Activated T-helper 1 cell treated with anti-CD3 and anti-CD28 coated beads, Interleukin-12 subunit alpha, Interleukin-12 subunit beta, Interleukin-2, Interleukin-4 antibody, amounts not matched to agents 30 ng/mL and 10 ng/mL and 1 ng/mL, durations not matched to agents 14 hours and 24 hours and 36 hours (primary cell): ENCODE measurements around the gene SIN3A. TPM values are rescaled to one million over a fixed set of nuclear protein-coding genes. Genes with fewer than 3 reads are reported as not detected.
"Not testable (repeated sequence)": the region's sequence is repeated elsewhere in the genome, so short reads cannot be mapped to it uniquely, and the experiment has no call there.

Experiments
- DNase-seq: peaks from one replicate; pipeline ENCODE4 v3.0.0; 2021; ENCODE audit warnings: low spot score
- H3K27ac Mint-ChIP-seq: one replicate; pipeline ENCODE4 v1.8.0; 2021; ENCODE audit warnings: mild to moderate bottlenecking, mixed read lengths
- H3K27me3 Mint-ChIP-seq: one replicate; pipeline ENCODE4 v1.8.0; 2022; ENCODE audit warnings: mild to moderate bottlenecking, moderate library complexity, mixed read lengths; ENCODE audit not compliant: insufficient read depth
- H3K36me3 Mint-ChIP-seq: one replicate; pipeline ENCODE4 v1.8.0; 2021; ENCODE audit warnings: low read depth, mixed read lengths
- H3K4me1 Mint-ChIP-seq: one replicate; pipeline ENCODE4 v1.8.0; 2021; ENCODE audit warnings: low read depth, mixed read lengths
- H3K4me3 Mint-ChIP-seq: one replicate; pipeline ENCODE4 v1.8.0; 2021; ENCODE audit warnings: mild to moderate bottlenecking, moderate library complexity, mixed read lengths
- H3K9me3 Mint-ChIP-seq: one replicate; pipeline ENCODE4 v1.8.0; 2021; ENCODE audit warnings: mixed read lengths
- intact Hi-C: fragments of 100-400 bp; cut with micrococcal nuclease; formaldehyde crosslinking; loops from one replicate; pipeline ENCODE4 v1.15.1; 2024
- total RNA-seq: library from RNA; stranded (reverse); gene quantifications from 2 replicates; pipeline ENCODE4 v1.2.3, GENCODE V29; 2022

The SIN3A gene
- total RNA-seq, 1 donor from 2014 or later = 97.5 TPM

- H3K4me1 Mint-ChIP-seq = peaks cover 26% of the 10 kb centered on the region
- no peak for DNase-seq
- peaks cover 19% of the 10 kb centered on the region for H3K36me3 Mint-ChIP-seq
- intact Hi-C loops = loop anchor here (2.0 kb wide), 1 partner anchor 22 kb away; the partner anchor contains the start of gene MAN2C1
- peaks cover 21% of the 10 kb centered on the region for H3K27me3 Mint-ChIP-seq
- H3K9me3 Mint-ChIP-seq = peaks cover 19% of the 10 kb centered on the region
- peak within 1 kb of the TSS; percentile 24 for H3K27ac Mint-ChIP-seq
- peak within 1 kb of the TSS; percentile 75 for H3K4me3 Mint-ChIP-seq
Measured at GRCh38 chr15:75346796-75347221, 104.7 kb downstream of the SIN3A start, which contains the start of gene NEIL1. Gene NEIL1 (plus strand): TSS chr15:75347039. CDS start chr15:75348906, 1,867 bp downstream.

GRCh38 chr15:75343953-75344352 is 107.5 kb downstream of the SIN3A start:
- intact Hi-C loops, H3K9me3 Mint-ChIP-seq, H3K4me3 Mint-ChIP-seq, H3K27ac Mint-ChIP-seq, H3K4me1 Mint-ChIP-seq, DNase-seq, H3K36me3 Mint-ChIP-seq: not testable (repeated sequence)
- H3K27me3 Mint-ChIP-seq = peaks cover 21% of the 10 kb centered on the region

- Mint-ChIP-seq H3K27ac (no peak overlapping the region), H3K36me3 (peaks cover 3% of the 10 kb centered on the region), H3K27me3 (peaks cover 19% of the 10 kb centered on the region), H3K4me3 (no peak overlapping the region), H3K4me1 (peaks cover 7% of the 10 kb centered on the region), H3K9me3 (no peaks in the 10 kb centered on the region)
- no peak for DNase-seq
- intact Hi-C loops = no loop called here
Measured at GRCh38 chr15:75342221-75342620, 109.3 kb downstream of the SIN3A start.

GRCh38 chr15:75339531-75340240 is 111.8 kb downstream of the SIN3A start:
- Mint-ChIP-seq H3K4me3 (no peak overlapping the region), H3K36me3 (peaks cover 5% of the 10 kb centered on the region), H3K9me3 (no peaks in the 10 kb centered on the region), H3K27ac (no peak overlapping the region), H3K27me3 (peaks cover 2% of the 10 kb centered on the region), H3K4me1 (peaks cover 21% of the 10 kb centered on the region)
- intact Hi-C loops = no loop called here
- DNase-seq = no peak

GRCh38 chr15:75338661-75339240 is 112.7 kb downstream of the SIN3A start:
- Mint-ChIP-seq H3K27me3 (peaks cover 2% of the 10 kb centered on the region), H3K4me3 (no peak overlapping the region), H3K36me3 (peaks cover 5% of the 10 kb centered on the region), H3K27ac (no peak overlapping the region), H3K4me1 (peaks cover 21% of the 10 kb centered on the region), H3K9me3 (no peaks in the 10 kb centered on the region)
- intact Hi-C loops = no loop called here
- DNase-seq = no peak

GRCh38 chr15:75335705-75336355 is 115.7 kb downstream of the SIN3A start, which contains the start of gene COMMD4:
Gene COMMD4 (plus strand): TSS chr15:75336063. CDS start chr15:75336090, 27 bp downstream.
- Mint-ChIP-seq H3K36me3 (peaks cover 2% of the 10 kb centered on the region), H3K9me3 (no peaks in the 10 kb centered on the region), H3K27me3 (peaks cover 2% of the 10 kb centered on the region), H3K4me1 (peaks cover 21% of the 10 kb centered on the region), H3K27ac (peak within 1 kb of the TSS; percentile 95), H3K4me3 (peak within 1 kb of the TSS; percentile 98)
- intact Hi-C loops = loop anchor here (1.0 to 2.0 kb wide), 2 partner anchors 32 to 119 kb away; partner anchors contain the start of gene MAN2C1
- DNase-seq = peak; percentile 81

GRCh38 chr15:75335313-75335704 is 116.2 kb downstream of the SIN3A start:
- Mint-ChIP-seq H3K27me3 (peaks cover 2% of the 10 kb centered on the region), H3K4me1 (peaks cover 21% of the 10 kb centered on the region), H3K36me3 (peaks cover 2% of the 10 kb centered on the region), H3K4me3 (peak overlapping the region; percentile 98), H3K27ac (peak overlapping the region; percentile 95), H3K9me3 (no peaks in the 10 kb centered on the region)
- DNase-seq = no peak
- intact Hi-C loops = no loop called here

- H3K36me3 Mint-ChIP-seq, H3K4me3 Mint-ChIP-seq, intact Hi-C loops, H3K27ac Mint-ChIP-seq, H3K27me3 Mint-ChIP-seq, DNase-seq, H3K9me3 Mint-ChIP-seq: not testable (repeated sequence)
- H3K4me1 Mint-ChIP-seq = peaks cover 21% of the 10 kb centered on the region
Measured at GRCh38 chr15:75333654-75334419, 117.7 kb downstream of the SIN3A start.

- H3K4me3 Mint-ChIP-seq, H3K27ac Mint-ChIP-seq, DNase-seq, intact Hi-C loops, H3K27me3 Mint-ChIP-seq, H3K36me3 Mint-ChIP-seq, H3K9me3 Mint-ChIP-seq: not testable (repeated sequence)
- H3K4me1 Mint-ChIP-seq = peaks cover 21% of the 10 kb centered on the region
Measured at GRCh38 chr15:75332093-75332492, 119.4 kb downstream of the SIN3A start.

- intact Hi-C loops = no loop called here
- DNase-seq = no peak
- no peak overlapping the region for H3K27ac Mint-ChIP-seq
- H3K4me3 Mint-ChIP-seq = no peak overlapping the region
- H3K9me3 Mint-ChIP-seq = no peaks in the 10 kb centered on the region
- H3K36me3 Mint-ChIP-seq = no peaks in the 10 kb centered on the region
- H3K27me3 Mint-ChIP-seq = no peaks in the 10 kb centered on the region
- no peaks in the 10 kb centered on the region for H3K4me1 Mint-ChIP-seq
Measured at GRCh38 chr15:75329571-75329970, 121.9 kb downstream of the SIN3A start.

- Mint-ChIP-seq H3K4me3 (no peak overlapping the region), H3K9me3 (no peaks in the 10 kb centered on the region), H3K36me3 (no peaks in the 10 kb centered on the region), H3K4me1 (no peaks in the 10 kb centered on the region), H3K27me3 (peaks cover 2% of the 10 kb centered on the region), H3K27ac (no peak overlapping the region)
- no peak for DNase-seq
- intact Hi-C loops = no loop called here
Measured at GRCh38 chr15:75328493-75329314, 122.8 kb downstream of the SIN3A start.

GRCh38 chr15:75327491-75327890 is 124.0 kb downstream of the SIN3A start:
- Mint-ChIP-seq H3K9me3 (no peaks in the 10 kb centered on the region), H3K27ac (no peak overlapping the region), H3K4me3 (no peak overlapping the region), H3K36me3 (no peaks in the 10 kb centered on the region), H3K4me1 (no peaks in the 10 kb centered on the region), H3K27me3 (peaks cover 4% of the 10 kb centered on the region)
- intact Hi-C loops = no loop called here
- DNase-seq = no peak
